ENCODE measurements around the gene DCTN3. TPM values are rescaled to one million over a fixed set of nuclear protein-coding genes. Genes with fewer than 3 reads are reported as not detected.

The DCTN3 gene
- total and polyA plus RNA-seq, 2 donors (not counting 3 experiments of a cell fraction or from before 2014, with no cell fraction given): 91.0 to 170 TPM

GRCh38 chr9:34659592-34660253 lies 39.4 kb upstream of the DCTN3 start:
- Histone ChIP-seq H3K27me3 (ENCODE audit: control insufficient read depth in 2 of 2, insufficient read depth in 2 of 2, low read length in 2 of 2) (no peaks in the 10 kb centered on the region), H3K36me3 (ENCODE audit: control insufficient read depth in 2 of 2, extremely low read depth in 1 of 2, insufficient read depth in 2 of 2, low read length in 2 of 2) (no peaks in the 10 kb centered on the region), H2AFZ (ENCODE audit: low read depth, low read length) (no peak overlapping the region), H3K4me2 (ENCODE audit: insufficient read depth, low read length) (no peak overlapping the region), H3K9me3 (replicated peaks; ENCODE audit: control insufficient read depth, insufficient read depth, low read length) (no peaks in the 10 kb centered on the region), H3K4me3 (replicated peaks in 1 of 3; ENCODE audit: insufficient read depth in 1 of 3, low read depth in 1 of 3, low read length in 3 of 3) (no peak overlapping the region), H3K4me1 (ENCODE audit: control insufficient read depth, extremely low read depth, insufficient read depth, low read length) (peaks cover 1% of the 10 kb centered on the region), H3K9ac (replicated peaks; ENCODE audit: extremely low read depth, insufficient read depth, low read length) (no peak overlapping the region), H4K20me1 (replicated peaks; ENCODE audit: control insufficient read depth, extremely low read depth, insufficient read depth, low read length) (no peaks in the 10 kb centered on the region), H3K79me2 (ENCODE audit: control insufficient read depth, insufficient read depth, low read length) (no peaks in the 10 kb centered on the region), H3K9me1 (replicated peaks; ENCODE audit: control insufficient read depth, extremely low read depth, insufficient read depth, low read length) (no peaks in the 10 kb centered on the region), H3K27ac (ENCODE audit: insufficient read depth, low read depth, low read length) (no peak overlapping the region)
- intact Hi-C loops (cut with micrococcal nuclease) (no loop called here), dilution Hi-C loops (cut with MboI; ENCODE audit: extremely low pct_ligation_motif_present, low sequenced_read_pairs) (no loop called here)
- ChIA-PET CTCF (interaction anchor here (1.0 to 1.4 kb wide), 2 partner anchors 26 to 43 kb away, joined by 3 read pairs; no protein-coding TSS in a partner anchor), POLR2A (no interaction called here)
- no peak for DNase-seq (ENCODE audit: low read depth, low spot score)
- no peak for TF ChIP-seq MAX (IDR thresholded peaks at IDR 0.05; ENCODE audit: insufficient read depth, insufficient read length)
- TF ChIP-seq GATA2 (IDR thresholded peaks at IDR 0.05; ENCODE audit: insufficient read depth, insufficient read length, low read depth, low read length): no peak
- TF ChIP-seq POLR2A (IDR thresholded peaks at IDR 0.05; ENCODE audit: low read depth, low read length): no peak
- no peak for TF ChIP-seq POLR2AphosphoS5 (IDR thresholded peaks at IDR 0.05; ENCODE audit: insufficient read depth, low read depth, low read length)
- no peak for TF ChIP-seq EZH2 (IDR thresholded peaks at IDR 0.05; ENCODE audit: borderline replicate concordance, low read depth, low read length, severe bottlenecking)
- no peak for TF ChIP-seq JUN (IDR thresholded peaks at IDR 0.05; ENCODE audit: borderline replicate concordance, insufficient read depth, insufficient read length, low read depth)
- no peak for TF ChIP-seq MYC (IDR thresholded peaks at IDR 0.05; ENCODE audit: low read depth, low read length)
- TF ChIP-seq CTCF (IDR thresholded peaks at IDR 0.05; ENCODE audit: extremely low read depth in 1 of 2, insufficient read depth in 1 of 2, low read depth in 1 of 2, low read length in 2 of 2): no peak
- no peak for TF ChIP-seq FOS (IDR thresholded peaks at IDR 0.05; ENCODE audit: borderline replicate concordance, insufficient read depth, low read length)
- no TSS peak for BruUV-seq (replicated peaks)
- FAIRE-seq: no peak
